Sigmoid colon (tissue), 3 donors: ENCODE results near the gene FGG.

Source experiments
- POLR2A ChIP-seq, 2 donors: fragments of 450-650 bp; IDR thresholded peaks; one replicate each; pipeline ENCODE4 v1.6.1; 2016; ENCODE audit warnings: antibody characterized with exemption in 2 of 2, mild to moderate bottlenecking in 2 of 2, moderate library complexity in 2 of 2
- TF ChIP-seq, protein P1 (sequence below), 4 experiments: fragments of 450-650 bp in 3 of 4; fragments of 200-600 bp in 1 of 4; IDR thresholded peaks; one replicate each; pipeline ENCODE4 v1.5.1; 2016 to 2019; ENCODE audit warnings: antibody characterized with exemption in 4 of 4, mild to moderate bottlenecking in 3 of 4, moderate library complexity in 2 of 4

DNA sequence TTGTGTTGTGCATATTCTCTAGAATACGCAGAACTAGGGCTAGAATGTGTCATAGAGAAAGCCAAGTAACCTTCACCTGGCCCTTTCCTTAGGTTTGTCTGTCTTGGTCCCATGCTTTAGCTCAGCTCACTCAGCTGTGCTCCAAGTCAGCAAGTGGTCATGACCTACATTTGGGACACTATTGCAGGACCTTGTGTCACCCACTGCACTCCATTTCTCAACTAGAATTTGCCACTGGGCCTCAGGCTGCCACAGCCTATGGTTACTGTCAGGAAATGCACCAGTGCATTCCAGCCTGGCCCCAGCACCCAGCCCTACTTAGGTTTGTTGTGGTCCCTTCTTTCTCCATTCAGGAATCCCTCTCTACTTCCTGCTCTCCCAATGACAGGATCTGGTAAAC is 7.7 kb upstream of the FGG start:
- no peak for TF ChIP-seq POLR2A (IDR thresholded peaks at IDR 0.05)
- TF ChIP-seq, protein P1, sequence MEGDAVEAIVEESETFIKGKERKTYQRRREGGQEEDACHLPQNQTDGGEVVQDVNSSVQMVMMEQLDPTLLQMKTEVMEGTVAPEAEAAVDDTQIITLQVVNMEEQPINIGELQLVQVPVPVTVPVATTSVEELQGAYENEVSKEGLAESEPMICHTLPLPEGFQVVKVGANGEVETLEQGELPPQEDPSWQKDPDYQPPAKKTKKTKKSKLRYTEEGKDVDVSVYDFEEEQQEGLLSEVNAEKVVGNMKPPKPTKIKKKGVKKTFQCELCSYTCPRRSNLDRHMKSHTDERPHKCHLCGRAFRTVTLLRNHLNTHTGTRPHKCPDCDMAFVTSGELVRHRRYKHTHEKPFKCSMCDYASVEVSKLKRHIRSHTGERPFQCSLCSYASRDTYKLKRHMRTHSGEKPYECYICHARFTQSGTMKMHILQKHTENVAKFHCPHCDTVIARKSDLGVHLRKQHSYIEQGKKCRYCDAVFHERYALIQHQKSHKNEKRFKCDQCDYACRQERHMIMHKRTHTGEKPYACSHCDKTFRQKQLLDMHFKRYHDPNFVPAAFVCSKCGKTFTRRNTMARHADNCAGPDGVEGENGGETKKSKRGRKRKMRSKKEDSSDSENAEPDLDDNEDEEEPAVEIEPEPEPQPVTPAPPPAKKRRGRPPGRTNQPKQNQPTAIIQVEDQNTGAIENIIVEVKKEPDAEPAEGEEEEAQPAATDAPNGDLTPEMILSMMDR (IDR thresholded peaks at IDR 0.05), result no peak
